Parathyroid adenoma (tissue), 2 donors: ENCODE data around the gene VPS26C.

Source experiments
- H2AFZ ChIP-seq: fragments of 300-600 bp; sonication (generic); one replicate; pipeline ENCODE4 v1.7.0; 2017; ENCODE audit warnings: antibody characterized with exemption, mild to moderate bottlenecking
- H3K27ac ChIP-seq: fragments of 300-600 bp; sonication (generic); one replicate; pipeline ENCODE4 v1.7.0; 2017
- H3K27me3 ChIP-seq: fragments of 300-600 bp; sonication (generic); one replicate; pipeline ENCODE4 v1.7.0; 2017; ENCODE audit warnings: low read length; ENCODE audit not compliant: control insufficient read depth, insufficient read depth
- H3K36me3 ChIP-seq: fragments of 300-600 bp; sonication (generic); one replicate; pipeline ENCODE4 v1.7.0; 2017; ENCODE audit warnings: low read length; ENCODE audit not compliant: control insufficient read depth, insufficient read depth
- H3K4me1 ChIP-seq: fragments of 300-600 bp; sonication (generic); one replicate; pipeline ENCODE4 v1.7.0; 2017; ENCODE audit warnings: control low read depth
- H3K4me2 ChIP-seq: fragments of 300-600 bp; sonication (generic); one replicate; pipeline ENCODE4 v1.7.0; 2017; ENCODE audit warnings: low read length
- H3K4me3 ChIP-seq: fragments of 300-600 bp; sonication (generic); one replicate; pipeline ENCODE4 v1.7.0; 2017; ENCODE audit warnings: low read depth, low read length
- H3K79me2 ChIP-seq: fragments of 300-600 bp; sonication (generic); one replicate; pipeline ENCODE4 v1.7.0; 2017; ENCODE audit warnings: control low read depth
- H3K9ac ChIP-seq: fragments of 300-600 bp; sonication (generic); one replicate; pipeline ENCODE4 v1.7.0; 2017; ENCODE audit warnings: mild to moderate bottlenecking
- H3K9me3 ChIP-seq: fragments of 300-600 bp; sonication (generic); one replicate; pipeline ENCODE4 v1.7.0; 2017; ENCODE audit warnings: low read length; ENCODE audit not compliant: control insufficient read depth
- CTCF ChIP-seq: fragments of 300-600 bp; sonication (generic); IDR thresholded peaks from one replicate; pipeline ENCODE4 v1.7.0; 2017; ENCODE audit warnings: antibody characterized with exemption, mild to moderate bottlenecking
- donor health status: primary hyperparathyroidism.

The VPS26C gene

GRCh38 chr21:37237764-37238163 is 29.4 kb downstream of the VPS26C start:
- no peaks in the 10 kb centered on the region for H3K4me1 ChIP-seq
- no peak overlapping the region for H3K9ac ChIP-seq
- no peak overlapping the region for H2AFZ ChIP-seq
- no peak overlapping the region for H3K4me3 ChIP-seq
- H3K36me3 ChIP-seq: no peaks in the 10 kb centered on the region
- H3K9me3 ChIP-seq: no peaks in the 10 kb centered on the region
- H3K79me2 ChIP-seq: peaks cover 2% of the 10 kb centered on the region
- H3K27ac ChIP-seq: no peak overlapping the region
- no peak overlapping the region for H3K4me2 ChIP-seq
- no peaks in the 10 kb centered on the region for H3K27me3 ChIP-seq
- no peak for TF ChIP-seq CTCF

- Histone ChIP-seq H3K36me3 (no peaks in the 10 kb centered on the region), H3K27me3 (no peaks in the 10 kb centered on the region), H3K79me2 (peaks cover 2% of the 10 kb centered on the region), H2AFZ (no peak overlapping the region), H3K4me3 (no peak overlapping the region), H3K9me3 (no peaks in the 10 kb centered on the region), H3K4me1 (no peaks in the 10 kb centered on the region), H3K27ac (no peak overlapping the region), H3K9ac (no peak overlapping the region), H3K4me2 (no peak overlapping the region)
- no peak for TF ChIP-seq CTCF
Observed at GRCh38 chr21:37237346-37237745, 29.8 kb downstream of the VPS26C start.

- H2AFZ ChIP-seq: no peak overlapping the region
- H3K4me2 ChIP-seq: no peak overlapping the region
- H3K9me3 ChIP-seq: no peaks in the 10 kb centered on the region
- no peaks in the 10 kb centered on the region for H3K36me3 ChIP-seq
- H3K4me3 ChIP-seq: no peak overlapping the region
- H3K27me3 ChIP-seq: no peaks in the 10 kb centered on the region
- H3K79me2 ChIP-seq: peaks cover 2% of the 10 kb centered on the region
- TF ChIP-seq CTCF: no peak
- H3K27ac ChIP-seq: no peak overlapping the region
- no peak overlapping the region for H3K9ac ChIP-seq
- no peaks in the 10 kb centered on the region for H3K4me1 ChIP-seq
Observed at GRCh38 chr21:37233551-37234146, 33.5 kb downstream of the VPS26C start.

- H3K4me3 ChIP-seq: no peak overlapping the region
- no peak overlapping the region for H3K27ac ChIP-seq
- no peak overlapping the region for H2AFZ ChIP-seq
- no peaks in the 10 kb centered on the region for H3K36me3 ChIP-seq
- no peaks in the 10 kb centered on the region for H3K27me3 ChIP-seq
- no peak overlapping the region for H3K4me2 ChIP-seq
- TF ChIP-seq CTCF: no peak
- peaks cover 2% of the 10 kb centered on the region for H3K79me2 ChIP-seq
- no peak overlapping the region for H3K9ac ChIP-seq
- no peaks in the 10 kb centered on the region for H3K4me1 ChIP-seq
- H3K9me3 ChIP-seq: no peaks in the 10 kb centered on the region
Observed at GRCh38 chr21:37232274-37233018, 34.7 kb downstream of the VPS26C start.

GRCh38 chr21:37231671-37232070 is 35.5 kb downstream of the VPS26C start:
- Histone ChIP-seq H3K36me3 (no peaks in the 10 kb centered on the region), H3K4me3 (no peak overlapping the region), H2AFZ (no peak overlapping the region)

More at GRCh38 chr21:37231671-37232070, 35.5 kb downstream of the VPS26C start:
- no peaks in the 10 kb centered on the region for H3K9me3 ChIP-seq
- H3K27me3 ChIP-seq: no peaks in the 10 kb centered on the region
- no peaks in the 10 kb centered on the region for H3K4me1 ChIP-seq
- no peak for TF ChIP-seq CTCF
- no peak overlapping the region for H3K27ac ChIP-seq
- no peak overlapping the region for H3K9ac ChIP-seq
- H3K4me2 ChIP-seq: no peak overlapping the region
- H3K79me2 ChIP-seq: peaks cover 2% of the 10 kb centered on the region
